ENCODE results near the gene SLC9A2.

The SLC9A2 gene

DNA sequence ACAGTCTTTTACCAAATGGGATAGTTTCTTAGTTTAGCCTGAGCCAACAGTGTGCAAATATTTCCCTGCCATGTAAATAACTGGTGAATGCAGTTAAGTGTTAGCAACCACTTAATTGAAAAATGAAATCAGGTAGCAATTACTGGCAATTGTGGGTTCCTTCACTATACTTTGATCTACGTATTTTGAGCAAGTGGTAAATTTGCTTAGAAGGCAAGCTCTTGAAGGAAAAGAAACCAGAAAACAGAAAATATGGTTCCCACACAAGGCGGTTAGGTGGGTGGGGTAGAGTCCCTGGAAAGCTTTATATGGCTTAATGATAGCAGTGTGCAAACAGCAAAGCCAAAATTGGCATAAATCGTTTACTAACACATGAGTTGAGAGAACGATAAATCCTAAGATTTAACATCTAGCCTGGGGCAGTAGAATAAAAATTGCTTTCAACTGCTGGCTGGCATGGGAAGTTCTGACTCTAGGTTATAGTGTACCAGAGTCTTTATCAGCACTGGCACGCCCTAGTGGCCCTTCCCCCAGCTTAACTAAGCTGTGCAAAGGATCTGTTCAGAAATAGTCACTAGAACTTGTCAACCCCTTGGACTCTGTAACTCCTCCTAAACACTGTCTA, 17.0 kb downstream of the SLC9A2 start:
- TF ChIP-seq, protein P1, sequence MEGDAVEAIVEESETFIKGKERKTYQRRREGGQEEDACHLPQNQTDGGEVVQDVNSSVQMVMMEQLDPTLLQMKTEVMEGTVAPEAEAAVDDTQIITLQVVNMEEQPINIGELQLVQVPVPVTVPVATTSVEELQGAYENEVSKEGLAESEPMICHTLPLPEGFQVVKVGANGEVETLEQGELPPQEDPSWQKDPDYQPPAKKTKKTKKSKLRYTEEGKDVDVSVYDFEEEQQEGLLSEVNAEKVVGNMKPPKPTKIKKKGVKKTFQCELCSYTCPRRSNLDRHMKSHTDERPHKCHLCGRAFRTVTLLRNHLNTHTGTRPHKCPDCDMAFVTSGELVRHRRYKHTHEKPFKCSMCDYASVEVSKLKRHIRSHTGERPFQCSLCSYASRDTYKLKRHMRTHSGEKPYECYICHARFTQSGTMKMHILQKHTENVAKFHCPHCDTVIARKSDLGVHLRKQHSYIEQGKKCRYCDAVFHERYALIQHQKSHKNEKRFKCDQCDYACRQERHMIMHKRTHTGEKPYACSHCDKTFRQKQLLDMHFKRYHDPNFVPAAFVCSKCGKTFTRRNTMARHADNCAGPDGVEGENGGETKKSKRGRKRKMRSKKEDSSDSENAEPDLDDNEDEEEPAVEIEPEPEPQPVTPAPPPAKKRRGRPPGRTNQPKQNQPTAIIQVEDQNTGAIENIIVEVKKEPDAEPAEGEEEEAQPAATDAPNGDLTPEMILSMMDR (IDR thresholded peaks at IDR 0.05; ENCODE audit: unreplicated experiment in 3 of 3) = no peak
- no peaks in the 10 kb centered on the region for H3K4me1 Mint-ChIP-seq
- H3K27ac Mint-ChIP-seq = no peak overlapping the region
- H3K36me3 Mint-ChIP-seq (ENCODE audit: low read depth) = no peaks in the 10 kb centered on the region
- H3K9me3 Mint-ChIP-seq = no peaks in the 10 kb centered on the region
- peaks cover 7% of the 10 kb centered on the region for H3K27me3 Mint-ChIP-seq (ENCODE audit: low read depth)
- no peak overlapping the region for H3K4me3 Mint-ChIP-seq

DNA sequence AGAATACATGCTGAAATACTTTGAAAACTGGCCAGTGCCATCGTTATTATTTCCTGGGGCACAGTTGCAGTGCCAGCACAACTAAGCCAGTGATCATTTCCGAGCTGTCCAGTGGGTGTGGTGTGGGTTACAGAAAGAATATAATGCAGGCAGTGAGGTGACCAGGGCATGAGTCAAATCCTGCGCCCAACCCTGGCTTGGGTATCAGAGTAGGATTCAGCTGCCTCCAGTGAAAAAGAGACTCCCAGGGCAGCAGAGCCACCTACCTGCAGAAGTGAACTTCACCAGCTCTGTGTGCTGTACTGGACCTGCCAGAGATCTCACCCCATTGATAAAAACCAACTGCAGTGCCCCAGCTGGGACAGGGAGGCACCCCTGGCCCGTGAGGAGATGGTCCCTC, 18.0 kb downstream of the SLC9A2 start:
- Mint-ChIP-seq H3K9me3 (no peaks in the 10 kb centered on the region), H3K36me3 (ENCODE audit: low read depth) (no peaks in the 10 kb centered on the region), H3K27ac (no peak overlapping the region), H3K27me3 (ENCODE audit: low read depth) (peaks cover 7% of the 10 kb centered on the region), H3K4me3 (no peak overlapping the region), H3K4me1 (no peaks in the 10 kb centered on the region)
- TF ChIP-seq, protein P1 (IDR thresholded peaks at IDR 0.05; ENCODE audit: unreplicated experiment in 3 of 3) = no peak

DNA sequence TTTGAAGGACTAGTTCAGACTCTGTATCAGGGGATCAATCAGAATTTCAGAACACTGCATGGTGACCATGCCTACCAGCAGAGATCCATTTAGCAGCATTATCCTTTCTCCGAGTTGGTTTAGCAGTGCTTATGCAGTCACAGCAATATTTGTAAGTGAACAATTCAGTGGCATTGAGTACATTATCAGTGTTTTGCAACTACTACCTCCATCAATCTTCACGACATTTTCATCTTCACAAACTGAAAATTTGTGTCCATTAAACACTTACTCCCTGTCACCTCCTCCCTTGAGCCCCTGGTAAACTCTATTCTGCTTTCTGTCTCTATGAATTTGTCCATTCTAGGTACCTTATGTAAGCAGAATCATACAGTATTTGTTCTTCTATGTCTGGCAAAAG, 20.1 kb downstream of the SLC9A2 start:
- peaks cover 7% of the 10 kb centered on the region for H3K27me3 Mint-ChIP-seq (ENCODE audit: low read depth)
- no peak overlapping the region for H3K27ac Mint-ChIP-seq
- no peaks in the 10 kb centered on the region for H3K4me1 Mint-ChIP-seq
- TF ChIP-seq, protein P1 (IDR thresholded peaks at IDR 0.05; ENCODE audit: unreplicated experiment in 3 of 3) = no peak
- H3K9me3 Mint-ChIP-seq = no peaks in the 10 kb centered on the region
- no peaks in the 10 kb centered on the region for H3K36me3 Mint-ChIP-seq (ENCODE audit: low read depth)
- no peak overlapping the region for H3K4me3 Mint-ChIP-seq

DNA sequence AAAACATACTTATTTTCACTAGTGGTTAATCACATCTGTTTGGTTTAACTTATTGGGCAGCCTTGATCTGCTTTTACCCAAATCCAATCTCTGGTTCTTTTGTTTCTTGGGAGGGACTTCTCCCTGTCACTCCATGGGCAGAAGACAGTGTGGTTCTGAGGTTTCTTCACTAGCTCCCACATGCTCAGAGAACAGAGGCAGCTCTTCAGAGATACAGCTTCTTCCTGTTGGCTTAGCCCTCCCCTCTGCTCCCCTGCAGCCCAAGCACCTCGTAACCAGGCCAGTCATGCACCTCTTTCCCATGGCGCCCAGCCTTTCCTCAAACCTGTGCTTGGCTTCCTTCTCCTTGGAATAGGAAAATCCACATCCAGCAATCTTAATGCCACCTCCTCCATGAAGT, 32.8 kb downstream of the SLC9A2 start:
- TF ChIP-seq, protein P1 (IDR thresholded peaks at IDR 0.05; ENCODE audit: unreplicated experiment in 3 of 3) = no peak
- H3K36me3 Mint-ChIP-seq (ENCODE audit: low read depth) = no peaks in the 10 kb centered on the region
- peaks cover 29% of the 10 kb centered on the region for H3K9me3 Mint-ChIP-seq
- H3K4me3 Mint-ChIP-seq = no peak overlapping the region
- peaks cover 4% of the 10 kb centered on the region for H3K27me3 Mint-ChIP-seq (ENCODE audit: low read depth)
- no peaks in the 10 kb centered on the region for H3K4me1 Mint-ChIP-seq
- H3K27ac Mint-ChIP-seq = no peak overlapping the region

DNA sequence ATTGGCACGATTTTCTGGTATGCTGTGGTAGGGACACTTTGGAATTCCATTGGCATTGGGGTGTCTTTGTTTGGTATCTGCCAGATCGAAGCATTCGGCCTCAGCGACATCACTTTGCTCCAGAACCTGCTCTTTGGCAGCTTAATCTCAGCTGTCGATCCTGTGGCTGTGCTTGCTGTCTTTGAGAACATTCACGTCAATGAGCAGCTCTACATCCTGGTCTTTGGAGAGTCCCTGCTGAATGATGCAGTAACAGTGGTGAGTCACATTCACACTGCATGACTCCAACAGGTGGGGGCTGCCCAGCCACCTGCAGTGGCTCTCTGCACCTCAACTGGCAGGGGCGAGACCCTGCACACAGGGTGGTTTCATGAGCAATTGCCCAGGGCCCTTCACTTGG, 38.4 kb downstream of the SLC9A2 start:
- TF ChIP-seq, protein P1 (IDR thresholded peaks at IDR 0.05; ENCODE audit: unreplicated experiment in 3 of 3) = no peak
- no peak overlapping the region for H3K4me3 Mint-ChIP-seq
- no peaks in the 10 kb centered on the region for H3K27me3 Mint-ChIP-seq (ENCODE audit: low read depth)
- H3K9me3 Mint-ChIP-seq = no peaks in the 10 kb centered on the region
- H3K36me3 Mint-ChIP-seq (ENCODE audit: low read depth) = no peaks in the 10 kb centered on the region
- H3K27ac Mint-ChIP-seq = no peak overlapping the region
- no peaks in the 10 kb centered on the region for H3K4me1 Mint-ChIP-seq

DNA sequence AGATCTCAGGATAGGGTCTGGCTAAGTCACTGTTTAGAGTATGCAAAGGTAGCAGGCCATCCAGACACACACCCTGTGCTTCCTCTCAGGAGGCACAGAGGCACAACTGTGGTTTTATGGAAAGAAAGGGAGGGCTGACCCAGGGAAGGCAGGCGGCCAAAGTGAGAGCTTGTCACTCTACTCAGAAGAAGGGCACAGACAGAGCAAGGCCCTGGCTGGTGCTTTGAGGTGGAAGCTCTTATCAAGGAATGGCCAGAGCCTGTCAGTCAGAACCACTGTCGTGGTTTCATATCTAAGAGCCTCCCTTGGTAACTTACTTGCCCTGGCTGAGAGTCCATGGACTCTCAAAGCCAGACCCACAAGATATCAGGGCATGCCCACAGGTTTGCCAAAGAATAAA, 40.7 kb downstream of the SLC9A2 start:
- TF ChIP-seq, protein P1 (IDR thresholded peaks at IDR 0.05; ENCODE audit: unreplicated experiment in 3 of 3) = no peak
- Mint-ChIP-seq H3K9me3 (no peaks in the 10 kb centered on the region), H3K36me3 (ENCODE audit: low read depth) (no peaks in the 10 kb centered on the region)

More for the DNA sequence above, 40.7 kb downstream of the SLC9A2 start:
- Mint-ChIP-seq H3K27ac (peak overlapping the region; percentile 53 to 92 (median 64)), H3K4me1 (no peaks in the 10 kb centered on the region), H3K27me3 (ENCODE audit: low read depth) (no peaks in the 10 kb centered on the region), H3K4me3 (no peak overlapping the region)

Measured in nephron (organoid).